Islet of Langerhans (tissue), 1 donor: Measurements from ENCODE around the gene NUDT12.

Experiments used
- FAIRE-seq: peaks from one replicate; lab custom pipeline; 2011; peaks lifted over from hg19 to GRCh38; lab: Jason Lieb, UNC

The NUDT12 gene

GRCh38 chr5:103539376-103540330 is 22.9 kb downstream of the NUDT12 start:
- no peak for FAIRE-seq

- no peak for FAIRE-seq
Measured at GRCh38 chr5:103532086-103532734, 30.4 kb downstream of the NUDT12 start.

- no peak for FAIRE-seq
Measured at GRCh38 chr5:103526164-103526915, 36.2 kb downstream of the NUDT12 start.

- no peak for FAIRE-seq
Measured at GRCh38 chr5:103525361-103525760, 37.2 kb downstream of the NUDT12 start.

- no peak for FAIRE-seq
Measured at GRCh38 chr5:103523319-103523718, 39.3 kb downstream of the NUDT12 start.

- FAIRE-seq: no peak
Measured at GRCh38 chr5:103522586-103522985, 40.0 kb downstream of the NUDT12 start.

- FAIRE-seq: no peak
Measured at GRCh38 chr5:103519550-103519949, 43.0 kb downstream of the NUDT12 start.

GRCh38 chr5:103514371-103514770 is 48.2 kb downstream of the NUDT12 start:
- no peak for FAIRE-seq

GRCh38 chr5:103513701-103514100 is 48.9 kb downstream of the NUDT12 start:
- peak; percentile 21 for FAIRE-seq

GRCh38 chr5:103512500-103512899 is 50.1 kb downstream of the NUDT12 start:
- no peak for FAIRE-seq

- FAIRE-seq: no peak
Measured at GRCh38 chr5:103511554-103511885, 51.1 kb downstream of the NUDT12 start.

- FAIRE-seq: no peak
Measured at GRCh38 chr5:103510851-103511553, 51.6 kb downstream of the NUDT12 start.

- FAIRE-seq: no peak
Measured at GRCh38 chr5:103505581-103506305, 56.8 kb downstream of the NUDT12 start.

GRCh38 chr5:103503066-103503465 is 59.5 kb downstream of the NUDT12 start:
- FAIRE-seq: peak; percentile 53

GRCh38 chr5:103502662-103503061 is 59.9 kb downstream of the NUDT12 start:
- peak; percentile 24 for FAIRE-seq
